Measurements from ENCODE around the gene SIM2.

The SIM2 gene

DNA sequence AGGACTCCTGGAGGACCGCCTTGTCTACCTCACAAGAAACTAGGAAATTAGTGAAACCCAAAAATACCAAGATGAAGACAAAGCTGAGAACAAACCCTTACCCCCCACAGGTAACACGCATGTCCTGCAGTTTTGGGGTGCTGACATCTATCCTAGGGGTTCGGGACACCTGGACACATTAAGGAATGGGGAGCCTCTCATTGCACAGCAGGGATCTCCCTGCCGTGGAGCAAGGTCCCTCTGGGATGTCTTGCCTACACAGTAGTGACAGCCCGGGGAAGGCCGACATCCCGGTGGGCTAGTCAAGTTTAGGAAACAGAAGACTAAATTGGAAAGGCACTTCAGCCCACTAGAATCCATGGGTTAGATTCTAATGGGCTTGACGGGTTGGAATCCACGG is 44.5 kb downstream of the SIM2 start:
- TF ChIP-seq, protein P1, sequence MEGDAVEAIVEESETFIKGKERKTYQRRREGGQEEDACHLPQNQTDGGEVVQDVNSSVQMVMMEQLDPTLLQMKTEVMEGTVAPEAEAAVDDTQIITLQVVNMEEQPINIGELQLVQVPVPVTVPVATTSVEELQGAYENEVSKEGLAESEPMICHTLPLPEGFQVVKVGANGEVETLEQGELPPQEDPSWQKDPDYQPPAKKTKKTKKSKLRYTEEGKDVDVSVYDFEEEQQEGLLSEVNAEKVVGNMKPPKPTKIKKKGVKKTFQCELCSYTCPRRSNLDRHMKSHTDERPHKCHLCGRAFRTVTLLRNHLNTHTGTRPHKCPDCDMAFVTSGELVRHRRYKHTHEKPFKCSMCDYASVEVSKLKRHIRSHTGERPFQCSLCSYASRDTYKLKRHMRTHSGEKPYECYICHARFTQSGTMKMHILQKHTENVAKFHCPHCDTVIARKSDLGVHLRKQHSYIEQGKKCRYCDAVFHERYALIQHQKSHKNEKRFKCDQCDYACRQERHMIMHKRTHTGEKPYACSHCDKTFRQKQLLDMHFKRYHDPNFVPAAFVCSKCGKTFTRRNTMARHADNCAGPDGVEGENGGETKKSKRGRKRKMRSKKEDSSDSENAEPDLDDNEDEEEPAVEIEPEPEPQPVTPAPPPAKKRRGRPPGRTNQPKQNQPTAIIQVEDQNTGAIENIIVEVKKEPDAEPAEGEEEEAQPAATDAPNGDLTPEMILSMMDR (IDR thresholded peaks at IDR 0.05; ENCODE audit: extremely low read depth, insufficient read depth, missing control alignments): no peak
- in situ Hi-C loops (cut with MboI; ENCODE audit: low pct_unique_long_range_greater_than_20kb, low sequenced_read_pairs, unreplicated experiment): no loop called here
- no peak for DNase-seq (ENCODE audit: low spot score)

DNA sequence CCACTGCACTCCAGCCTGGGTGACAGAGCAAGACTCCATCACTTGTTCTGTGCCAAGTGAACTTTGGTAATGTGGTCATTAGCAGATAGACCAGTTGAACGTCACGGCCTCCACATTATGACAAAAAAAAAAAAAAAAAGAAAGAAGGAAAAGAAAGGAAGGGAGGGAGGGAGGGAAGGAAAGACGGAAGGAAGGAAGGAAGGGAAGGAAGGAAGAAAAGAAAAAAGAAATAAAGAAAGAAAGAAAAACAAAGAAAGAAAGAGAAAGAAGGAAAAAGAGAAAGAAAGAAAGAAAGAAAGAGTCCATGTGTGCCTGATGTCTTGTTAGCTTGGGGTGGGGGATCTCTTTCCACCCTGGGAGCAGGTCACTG is 45.3 kb downstream of the SIM2 start:
- no peak for DNase-seq (ENCODE audit: low spot score)
- TF ChIP-seq, protein P1 (IDR thresholded peaks at IDR 0.05; ENCODE audit: extremely low read depth, insufficient read depth, missing control alignments): no peak
- in situ Hi-C loops (cut with MboI; ENCODE audit: low pct_unique_long_range_greater_than_20kb, low sequenced_read_pairs, unreplicated experiment): no loop called here

DNA sequence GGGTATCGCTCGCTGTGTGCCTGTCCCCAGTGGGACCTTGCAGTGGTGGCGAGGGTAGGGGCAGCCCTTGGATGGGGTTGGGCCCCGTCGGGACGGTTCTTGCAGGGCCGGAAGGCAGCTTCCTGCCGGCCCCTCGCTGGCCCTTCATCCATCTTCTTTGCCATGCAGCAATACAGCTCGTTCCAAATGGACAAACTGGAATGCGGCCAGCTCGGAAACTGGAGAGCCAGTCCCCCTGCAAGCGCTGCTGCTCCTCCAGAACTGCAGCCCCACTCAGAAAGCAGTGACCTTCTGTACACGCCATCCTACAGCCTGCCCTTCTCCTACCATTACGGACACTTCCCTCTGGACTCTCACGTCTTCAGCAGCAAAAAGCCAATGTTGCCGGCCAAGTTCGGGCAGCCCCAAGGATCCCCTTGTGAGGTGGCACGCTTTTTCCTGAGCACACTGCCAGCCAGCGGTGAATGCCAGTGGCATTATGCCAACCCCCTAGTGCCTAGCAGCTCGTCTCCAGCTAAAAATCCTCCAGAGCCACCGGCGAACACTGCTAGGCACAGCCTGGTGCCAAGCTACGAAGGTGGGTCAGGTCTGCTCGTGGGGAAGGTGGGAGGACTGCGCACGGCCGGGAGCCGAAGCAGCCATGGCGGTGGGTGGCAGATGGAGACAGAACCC is 45.8 kb downstream of the SIM2 start:
- in situ Hi-C loops (cut with MboI; ENCODE audit: low pct_unique_long_range_greater_than_20kb, low sequenced_read_pairs, unreplicated experiment): no loop called here
- TF ChIP-seq, protein P1 (IDR thresholded peaks at IDR 0.05; ENCODE audit: extremely low read depth, insufficient read depth, missing control alignments): no peak
- no peak for DNase-seq (ENCODE audit: low spot score)

DNA sequence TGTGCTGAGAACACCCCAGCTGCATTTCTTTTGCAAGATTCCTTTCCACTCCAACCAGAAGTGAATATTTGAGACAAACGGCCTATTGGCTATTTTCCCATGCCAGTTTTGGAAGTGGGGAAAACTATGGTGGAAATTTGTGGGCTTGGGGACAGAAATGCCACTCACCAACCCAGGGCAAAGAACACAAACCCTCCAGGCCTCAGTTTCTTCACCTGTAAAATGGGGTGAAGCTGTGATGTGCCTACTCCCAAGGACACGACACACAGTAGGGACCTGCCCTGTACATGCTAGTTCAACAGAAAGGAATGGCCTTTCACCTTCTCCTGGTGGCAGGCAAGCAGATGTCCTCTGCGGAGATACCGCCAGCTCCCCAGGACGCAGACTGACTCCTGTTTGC is 46.5 kb downstream of the SIM2 start:
- TF ChIP-seq, protein P1 (IDR thresholded peaks at IDR 0.05; ENCODE audit: extremely low read depth, insufficient read depth, missing control alignments): no peak
- DNase-seq (ENCODE audit: low spot score): no peak
- in situ Hi-C loops (cut with MboI; ENCODE audit: low pct_unique_long_range_greater_than_20kb, low sequenced_read_pairs, unreplicated experiment): no loop called here

DNA sequence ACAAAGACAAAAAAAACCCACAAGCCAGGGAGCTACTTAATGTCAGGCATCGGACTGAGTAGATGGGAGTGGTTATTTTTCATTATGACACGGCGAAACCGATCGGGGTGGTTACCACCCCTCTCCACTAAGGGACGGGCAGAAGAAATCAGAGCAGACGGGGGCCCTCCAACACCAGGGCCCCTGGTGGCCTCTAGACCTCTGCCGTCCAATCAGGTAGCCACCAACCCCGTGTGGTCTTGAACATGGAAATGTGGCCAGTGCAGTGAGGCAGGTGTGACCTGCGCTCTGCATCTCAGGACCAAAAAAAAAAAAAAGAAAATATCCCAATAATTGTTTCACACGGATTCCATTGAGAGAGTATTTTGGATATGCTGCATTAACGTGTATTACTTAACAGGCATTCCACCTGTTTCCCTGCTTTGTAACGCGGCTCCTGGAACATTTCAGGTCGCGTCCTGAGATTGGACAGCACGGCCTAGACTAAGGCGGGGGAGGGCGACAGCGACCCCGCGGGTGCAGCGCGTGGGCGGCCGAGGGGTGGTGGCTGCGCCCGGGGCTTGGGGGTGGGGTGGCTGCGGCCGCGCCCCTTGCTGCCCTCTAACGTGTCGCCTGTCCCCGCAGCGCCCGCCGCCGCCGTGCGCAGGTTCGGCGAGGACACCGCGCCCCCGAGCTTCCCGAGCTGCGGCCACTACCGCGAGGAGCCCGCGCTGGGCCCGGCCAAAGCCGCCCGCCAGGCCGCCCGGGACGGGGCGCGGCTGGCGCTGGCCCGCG is 48.3 kb downstream of the SIM2 start:
- TF ChIP-seq, protein P1 (IDR thresholded peaks at IDR 0.05; ENCODE audit: extremely low read depth, insufficient read depth, missing control alignments): no peak
- in situ Hi-C loops (cut with MboI; ENCODE audit: low pct_unique_long_range_greater_than_20kb, low sequenced_read_pairs, unreplicated experiment): no loop called here
- no peak for DNase-seq (ENCODE audit: low spot score)

DNA sequence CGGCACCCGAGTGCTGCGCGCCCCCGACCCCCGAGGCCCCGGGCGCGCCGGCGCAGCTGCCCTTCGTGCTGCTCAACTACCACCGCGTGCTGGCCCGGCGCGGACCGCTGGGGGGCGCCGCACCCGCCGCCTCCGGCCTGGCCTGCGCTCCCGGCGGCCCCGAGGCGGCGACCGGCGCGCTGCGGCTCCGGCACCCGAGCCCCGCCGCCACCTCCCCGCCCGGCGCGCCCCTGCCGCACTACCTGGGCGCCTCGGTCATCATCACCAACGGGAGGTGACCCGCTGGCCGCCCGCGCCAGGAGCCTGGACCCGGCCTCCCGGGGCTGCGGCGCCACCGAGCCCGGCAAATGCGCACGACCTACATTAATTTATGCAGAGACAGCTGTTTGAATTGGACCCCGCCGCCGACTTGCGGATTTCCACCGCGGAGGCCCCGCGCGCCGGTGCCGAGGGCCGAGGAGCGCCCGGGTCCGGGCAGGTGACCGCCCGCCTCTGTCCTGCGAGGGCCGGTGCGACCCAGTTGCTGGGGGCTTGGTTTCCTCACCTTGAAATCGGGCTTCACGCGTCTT is 49.0 kb downstream of the SIM2 start:
- DNase-seq (ENCODE audit: low spot score): peak; percentile 86
- in situ Hi-C loops (cut with MboI; ENCODE audit: low pct_unique_long_range_greater_than_20kb, low sequenced_read_pairs, unreplicated experiment): no loop called here
- TF ChIP-seq, protein P1 (IDR thresholded peaks at IDR 0.05; ENCODE audit: extremely low read depth, insufficient read depth, missing control alignments): peak; percentile 75
